Caco-2 (cell line): ENCODE data around the gene MTHFSD. TPM values are rescaled to one million over a fixed set of nuclear protein-coding genes. Genes with fewer than 3 reads are reported as not detected.

ENCODE experiments used
- BruUV-seq: library from RNA; stranded (reverse); fragments of 400-500 nt; replicated peaks from 2 replicates; lab custom pipeline; 2021; lab: Mats Ljungman, UMichigan
- CTCF ChIA-PET: fragments of 300-600 bp; sonication (Branson Sonifier 250); formaldehyde crosslinking; loops from one replicate; lab custom pipeline; 2022; ENCODE audit warnings: antibody characterized with exemption; lab: Charles Lee
- POLR2A ChIA-PET: fragments of 300-600 bp; sonication (Branson Sonifier 250); formaldehyde crosslinking; loops from one replicate; lab custom pipeline; 2022; ENCODE audit warnings: antibody characterized with exemption; lab: Charles Lee
- DNase-seq, 2 experiments: peaks; one replicate each; pipeline versions ENCODE4 v3.0.0 to v3.0.0-alpha.2; 2020 to 2022
- H3K27me3 ChIP-seq: replicated peaks from 2 replicates; pipeline ENCODE4 v1.6.0; 2011; ENCODE audit warnings: low read length; ENCODE audit not compliant: control insufficient read depth, insufficient read depth
- H3K36me3 ChIP-seq: 2 replicates; pipeline ENCODE4 v1.5.1; 2011; ENCODE audit warnings: low read length; ENCODE audit not compliant: control insufficient read depth, insufficient read depth
- H3K4me1 ChIP-seq: fragments of 250-450 bp; sonication (Bioruptor Pico); 2 replicates; pipeline ENCODE4 v1.5.1; 2020; ENCODE audit warnings: mild to moderate bottlenecking
- H3K4me3 ChIP-seq: 2 replicates; pipeline ENCODE4 v1.5.1; 2011; ENCODE audit warnings: low read depth, mild to moderate bottlenecking, control low read depth, low read length
- H3K9me3 ChIP-seq: fragments of 250-450 bp; sonication (Bioruptor Pico); 2 replicates; pipeline ENCODE4 v1.5.1; 2020; ENCODE audit warnings: mild to moderate bottlenecking, moderate library complexity
- H3K27ac Mint-ChIP-seq: one replicate; pipeline ENCODE4 v1.8.0; 2022; ENCODE audit warnings: mixed read lengths; ENCODE audit not compliant: unreplicated experiment
- H3K27me3 Mint-ChIP-seq: one replicate; pipeline ENCODE4 v1.8.0; 2022; ENCODE audit warnings: mixed read lengths; ENCODE audit not compliant: insufficient read depth, unreplicated experiment
- H3K36me3 Mint-ChIP-seq: one replicate; pipeline ENCODE4 v1.8.0; 2022; ENCODE audit warnings: mild to moderate bottlenecking, mixed read lengths; ENCODE audit not compliant: insufficient read depth, unreplicated experiment
- H3K4me1 Mint-ChIP-seq: one replicate; pipeline ENCODE4 v1.8.0; 2022; ENCODE audit warnings: low read depth, mixed read lengths; ENCODE audit not compliant: unreplicated experiment
- H3K4me3 Mint-ChIP-seq: one replicate; pipeline ENCODE4 v1.8.0; 2022; ENCODE audit warnings: mild to moderate bottlenecking, moderate library complexity, mixed read lengths; ENCODE audit not compliant: unreplicated experiment
- H3K9me3 Mint-ChIP-seq: one replicate; pipeline ENCODE4 v1.8.0; 2022; ENCODE audit warnings: mixed read lengths; ENCODE audit not compliant: unreplicated experiment
- intact Hi-C: fragments of 100-400 bp; cut with micrococcal nuclease; formaldehyde crosslinking; loops from one replicate; pipeline ENCODE4 v1.10.0; 2022; ENCODE audit not compliant: unreplicated experiment
- total RNA-seq: library from RNA; stranded (reverse); gene quantifications from 2 replicates; pipeline ENCODE4 v1.2.3, GENCODE V29; 2022
- TF ChIP-seq, protein P1 (sequence below), 2 experiments: fragments of 200-600 bp in 1 of 2; IDR thresholded peaks; 1 replicate in 1 of 2; 2 replicates in 1 of 2; pipeline versions ENCODE4 v1.5.1 to v1.8.0; 2011 to 2022; ENCODE audit warnings: antibody characterized with exemption in 1 of 2, control low read depth in 1 of 2, inconsistent platforms in 1 of 2, low read depth in 1 of 2, low read length in 1 of 2, mild to moderate bottlenecking in 1 of 2, moderate library complexity in 1 of 2; ENCODE audit not compliant: insufficient read depth in 1 of 2, severe bottlenecking in 1 of 2, unreplicated experiment in 1 of 2

The MTHFSD gene
- total RNA-seq, 1 experiment from 2014 or later, result 33.0 TPM

DNA sequence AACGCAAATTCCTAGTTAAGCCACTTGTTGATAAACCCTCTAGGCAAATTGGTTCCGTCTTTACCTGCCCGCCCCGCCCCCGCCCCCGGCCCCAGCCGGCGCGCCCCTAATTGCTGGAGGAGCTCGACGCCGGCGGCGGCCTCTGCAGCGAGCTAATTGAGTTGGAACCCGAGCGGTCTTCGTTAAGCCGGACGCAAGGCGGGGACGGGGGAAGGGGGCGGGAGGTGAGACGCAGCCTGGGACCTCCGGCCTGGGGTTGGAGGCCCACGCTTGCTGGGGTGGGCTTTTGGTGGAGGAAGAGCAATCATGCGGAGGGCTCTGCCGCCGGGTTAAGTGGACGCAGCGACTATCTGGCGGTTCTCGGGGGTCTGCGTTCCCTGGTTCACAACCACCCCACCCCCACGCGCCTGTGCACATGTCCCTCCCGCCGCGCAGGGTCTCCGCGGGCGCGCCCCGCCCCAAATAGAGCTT, 57.4 kb downstream of the MTHFSD start:
- POLR2A ChIA-PET, result no interaction called here
- Histone ChIP-seq H3K27me3 (peaks cover 4% of the 10 kb centered on the region), H3K36me3 (no peaks in the 10 kb centered on the region), H3K4me3 (no peak overlapping the region), H3K9me3 (no peaks in the 10 kb centered on the region), H3K4me1 (no peaks in the 10 kb centered on the region)
- Mint-ChIP-seq H3K4me3 (no peak overlapping the region), H3K27ac (no peak overlapping the region), H3K4me1 (no peaks in the 10 kb centered on the region), H3K36me3 (no peaks in the 10 kb centered on the region), H3K9me3 (no peaks in the 10 kb centered on the region), H3K27me3 (peaks cover 30% of the 10 kb centered on the region)
- TF ChIP-seq, protein P1, sequence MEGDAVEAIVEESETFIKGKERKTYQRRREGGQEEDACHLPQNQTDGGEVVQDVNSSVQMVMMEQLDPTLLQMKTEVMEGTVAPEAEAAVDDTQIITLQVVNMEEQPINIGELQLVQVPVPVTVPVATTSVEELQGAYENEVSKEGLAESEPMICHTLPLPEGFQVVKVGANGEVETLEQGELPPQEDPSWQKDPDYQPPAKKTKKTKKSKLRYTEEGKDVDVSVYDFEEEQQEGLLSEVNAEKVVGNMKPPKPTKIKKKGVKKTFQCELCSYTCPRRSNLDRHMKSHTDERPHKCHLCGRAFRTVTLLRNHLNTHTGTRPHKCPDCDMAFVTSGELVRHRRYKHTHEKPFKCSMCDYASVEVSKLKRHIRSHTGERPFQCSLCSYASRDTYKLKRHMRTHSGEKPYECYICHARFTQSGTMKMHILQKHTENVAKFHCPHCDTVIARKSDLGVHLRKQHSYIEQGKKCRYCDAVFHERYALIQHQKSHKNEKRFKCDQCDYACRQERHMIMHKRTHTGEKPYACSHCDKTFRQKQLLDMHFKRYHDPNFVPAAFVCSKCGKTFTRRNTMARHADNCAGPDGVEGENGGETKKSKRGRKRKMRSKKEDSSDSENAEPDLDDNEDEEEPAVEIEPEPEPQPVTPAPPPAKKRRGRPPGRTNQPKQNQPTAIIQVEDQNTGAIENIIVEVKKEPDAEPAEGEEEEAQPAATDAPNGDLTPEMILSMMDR (IDR thresholded peaks at IDR 0.05; ENCODE audit: insufficient read depth in 1 of 2, low read depth in 1 of 2, low read length in 1 of 2, severe bottlenecking in 1 of 2, unreplicated experiment in 1 of 2), result no peak
- BruUV-seq, result no TSS peak
- intact Hi-C loops, result no loop called here
- CTCF ChIA-PET, result interaction anchor here (0.6 kb wide), 1 partner anchor 62 kb away, joined by 3 read pairs; no protein-coding TSS in a partner anchor
- no peak for DNase-seq

DNA sequence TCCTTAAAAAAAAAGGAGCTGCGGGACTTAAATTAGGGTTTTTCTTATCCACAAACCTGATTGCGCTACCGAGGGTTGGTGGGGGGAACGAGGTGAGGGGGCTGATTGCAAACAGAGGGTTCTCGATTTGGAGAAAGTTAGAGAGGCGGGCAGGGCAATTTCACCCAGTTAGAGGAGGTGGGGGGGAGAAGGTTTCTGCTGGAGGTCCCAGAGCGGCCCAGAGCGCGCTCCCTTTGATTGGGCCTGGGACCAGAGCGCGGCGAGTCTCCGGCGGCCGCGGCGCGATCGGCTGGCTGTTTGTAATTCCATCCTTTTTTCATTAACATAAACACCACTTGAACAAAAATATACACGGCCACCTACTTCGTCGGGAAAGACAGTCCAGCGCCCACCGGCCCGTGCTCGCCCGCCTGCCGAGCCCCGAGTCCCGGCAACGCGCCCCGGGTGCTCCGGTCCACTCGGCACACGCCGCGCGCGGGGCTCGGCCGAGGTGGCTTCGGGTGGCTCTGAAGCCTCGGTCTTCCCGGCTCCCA, 58.0 kb downstream of the MTHFSD start:
- no TSS peak for BruUV-seq
- Histone ChIP-seq H3K4me1 (no peaks in the 10 kb centered on the region), H3K36me3 (no peaks in the 10 kb centered on the region), H3K9me3 (no peaks in the 10 kb centered on the region), H3K4me3 (no peak overlapping the region), H3K27me3 (peaks cover 4% of the 10 kb centered on the region)
- H3K27ac Mint-ChIP-seq, result no peak overlapping the region
- no peaks in the 10 kb centered on the region for H3K4me1 Mint-ChIP-seq
- DNase-seq, result no peak
- no peaks in the 10 kb centered on the region for H3K36me3 Mint-ChIP-seq
- H3K27me3 Mint-ChIP-seq, result peaks cover 31% of the 10 kb centered on the region
- intact Hi-C loops, result no loop called here
- CTCF ChIA-PET, result no interaction called here
- H3K9me3 Mint-ChIP-seq, result no peaks in the 10 kb centered on the region
- TF ChIP-seq, protein P1 (IDR thresholded peaks at IDR 0.05; ENCODE audit: insufficient read depth in 1 of 2, low read depth in 1 of 2, low read length in 1 of 2, severe bottlenecking in 1 of 2, unreplicated experiment in 1 of 2), result no peak
- POLR2A ChIA-PET, result no interaction called here
- H3K4me3 Mint-ChIP-seq, result no peak overlapping the region

DNA sequence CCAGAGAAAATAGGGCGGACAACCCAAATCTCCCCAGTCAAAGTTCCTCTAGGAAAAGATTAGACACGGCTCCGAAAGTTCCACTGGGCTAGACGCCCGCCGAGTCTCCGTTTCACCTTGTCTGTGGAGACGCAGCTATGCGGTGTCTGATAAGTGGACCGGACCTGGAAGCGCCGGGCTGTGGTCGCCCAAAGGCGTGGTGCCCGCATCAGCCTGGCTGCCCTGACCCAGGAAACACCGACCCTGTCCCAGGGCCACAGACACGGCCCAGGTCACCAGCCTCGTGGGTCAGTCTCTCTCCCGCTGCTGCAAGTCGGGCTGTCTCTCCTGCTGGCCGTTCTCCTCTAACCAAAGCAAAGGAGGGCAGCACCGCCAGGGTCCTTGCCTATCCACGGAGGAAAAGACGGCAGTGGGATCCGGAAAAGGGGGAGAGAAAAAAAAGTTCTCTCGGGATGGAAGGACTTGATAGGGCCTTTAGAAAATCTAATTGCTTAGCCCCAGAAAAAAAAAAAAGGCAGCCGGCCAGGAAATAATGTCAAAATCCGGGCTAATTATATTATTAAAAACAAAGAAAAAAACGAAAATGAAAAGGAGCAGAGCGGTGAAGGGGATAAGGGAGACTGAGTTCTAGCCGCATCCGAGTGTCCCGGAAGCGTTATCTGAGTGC, 58.6 kb downstream of the MTHFSD start:
- H3K36me3 Mint-ChIP-seq, result no peaks in the 10 kb centered on the region
- H3K27ac Mint-ChIP-seq, result no peak overlapping the region
- H3K4me3 Mint-ChIP-seq, result no peak overlapping the region
- BruUV-seq, result no TSS peak
- H3K9me3 ChIP-seq, result no peaks in the 10 kb centered on the region
- peaks cover 30% of the 10 kb centered on the region for H3K27me3 Mint-ChIP-seq
- no peaks in the 10 kb centered on the region for H3K4me1 ChIP-seq
- H3K27me3 ChIP-seq, result peaks cover 4% of the 10 kb centered on the region
- no peak overlapping the region for H3K4me3 ChIP-seq
- POLR2A ChIA-PET, result no interaction called here
- DNase-seq, result no peak
- TF ChIP-seq, protein P1 (IDR thresholded peaks at IDR 0.05; ENCODE audit: insufficient read depth in 1 of 2, low read depth in 1 of 2, low read length in 1 of 2, severe bottlenecking in 1 of 2, unreplicated experiment in 1 of 2), result no peak
- CTCF ChIA-PET, result no interaction called here
- no peaks in the 10 kb centered on the region for H3K36me3 ChIP-seq
- no peaks in the 10 kb centered on the region for H3K9me3 Mint-ChIP-seq
- intact Hi-C loops, result no loop called here
- H3K4me1 Mint-ChIP-seq, result no peaks in the 10 kb centered on the region
